IMR-90 (cell line): Measurements from ENCODE around the gene MTF2.

ENCODE experiments used
- CHD1 ChIP-seq: IDR thresholded peaks from 2 replicates; pipeline ENCODE4 v1.6.1; 2012; ENCODE audit warnings: low read depth, low read length, improper control_type of control experiment
- POLR2A ChIP-seq: IDR thresholded peaks from 2 replicates; pipeline ENCODE4 v1.6.1; 2012; ENCODE audit warnings: mild to moderate bottlenecking, low read depth, low read length
- RAD21 ChIP-seq: IDR thresholded peaks from 2 replicates; pipeline ENCODE4 v1.6.1; 2012; ENCODE audit warnings: low read length, improper control_type of control experiment
- RCOR1 ChIP-seq: IDR thresholded peaks from 2 replicates; pipeline ENCODE4 v1.6.1; 2012; ENCODE audit warnings: mild to moderate bottlenecking, low read length, improper control_type of control experiment; ENCODE audit not compliant: insufficient replicate concordance
- TF ChIP-seq, protein P1 (sequence below): conservative IDR thresholded peaks from 2 replicates; pipeline ENCODE4 v1.5.1; 2012; ENCODE audit warnings: mild to moderate bottlenecking, low read depth, low read length, improper control_type of control experiment
- TF ChIP-seq, protein P2 (sequence below): fragments of 150-350 bp; IDR thresholded peaks from 2 replicates; pipeline ENCODE4 v1.6.1; 2017; ENCODE audit warnings: mild to moderate bottlenecking, antibody characterized with exemption, low read length, low read depth

DNA sequence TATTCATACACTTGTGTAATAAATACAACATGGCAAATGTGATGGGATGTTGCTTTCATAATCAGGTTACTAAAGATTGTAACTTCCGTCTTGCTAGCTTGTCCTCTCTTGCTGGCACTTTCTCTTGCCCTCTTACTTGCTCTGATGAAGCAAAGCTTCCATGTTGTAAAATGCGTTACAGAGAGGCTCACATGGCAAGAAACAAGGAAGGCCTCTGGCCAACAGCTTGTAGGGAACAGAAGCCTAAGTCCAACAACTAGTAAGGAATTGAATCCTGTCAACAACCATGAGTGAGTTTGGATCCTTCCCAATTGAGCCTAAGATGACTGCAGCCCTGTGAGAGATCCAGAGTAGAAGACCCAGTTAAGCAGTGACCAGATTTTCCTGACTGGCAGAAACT, 85.7 kb downstream of the MTF2 start:
- TF ChIP-seq, protein P1, sequence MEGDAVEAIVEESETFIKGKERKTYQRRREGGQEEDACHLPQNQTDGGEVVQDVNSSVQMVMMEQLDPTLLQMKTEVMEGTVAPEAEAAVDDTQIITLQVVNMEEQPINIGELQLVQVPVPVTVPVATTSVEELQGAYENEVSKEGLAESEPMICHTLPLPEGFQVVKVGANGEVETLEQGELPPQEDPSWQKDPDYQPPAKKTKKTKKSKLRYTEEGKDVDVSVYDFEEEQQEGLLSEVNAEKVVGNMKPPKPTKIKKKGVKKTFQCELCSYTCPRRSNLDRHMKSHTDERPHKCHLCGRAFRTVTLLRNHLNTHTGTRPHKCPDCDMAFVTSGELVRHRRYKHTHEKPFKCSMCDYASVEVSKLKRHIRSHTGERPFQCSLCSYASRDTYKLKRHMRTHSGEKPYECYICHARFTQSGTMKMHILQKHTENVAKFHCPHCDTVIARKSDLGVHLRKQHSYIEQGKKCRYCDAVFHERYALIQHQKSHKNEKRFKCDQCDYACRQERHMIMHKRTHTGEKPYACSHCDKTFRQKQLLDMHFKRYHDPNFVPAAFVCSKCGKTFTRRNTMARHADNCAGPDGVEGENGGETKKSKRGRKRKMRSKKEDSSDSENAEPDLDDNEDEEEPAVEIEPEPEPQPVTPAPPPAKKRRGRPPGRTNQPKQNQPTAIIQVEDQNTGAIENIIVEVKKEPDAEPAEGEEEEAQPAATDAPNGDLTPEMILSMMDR = no peak
- TF ChIP-seq, protein P2, sequence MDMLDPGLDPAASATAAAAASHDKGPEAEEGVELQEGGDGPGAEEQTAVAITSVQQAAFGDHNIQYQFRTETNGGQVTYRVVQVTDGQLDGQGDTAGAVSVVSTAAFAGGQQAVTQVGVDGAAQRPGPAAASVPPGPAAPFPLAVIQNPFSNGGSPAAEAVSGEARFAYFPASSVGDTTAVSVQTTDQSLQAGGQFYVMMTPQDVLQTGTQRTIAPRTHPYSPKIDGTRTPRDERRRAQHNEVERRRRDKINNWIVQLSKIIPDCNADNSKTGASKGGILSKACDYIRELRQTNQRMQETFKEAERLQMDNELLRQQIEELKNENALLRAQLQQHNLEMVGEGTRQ = no peak
- TF ChIP-seq RCOR1 = no peak
- TF ChIP-seq POLR2A = no peak
- no peak for TF ChIP-seq RAD21
- no peak for TF ChIP-seq CHD1
